DMS153 (cell line): Measurements from ENCODE around the gene GMDS.

ENCODE experiments used
- DNase-seq: peaks from one replicate; lab custom pipeline; 2025; lab: John Stamatoyannopoulos, UW

The GMDS gene

GRCh38 chr6:2205396-2205795, 40.0 kb downstream of the GMDS start:
- no peak for DNase-seq

DNA sequence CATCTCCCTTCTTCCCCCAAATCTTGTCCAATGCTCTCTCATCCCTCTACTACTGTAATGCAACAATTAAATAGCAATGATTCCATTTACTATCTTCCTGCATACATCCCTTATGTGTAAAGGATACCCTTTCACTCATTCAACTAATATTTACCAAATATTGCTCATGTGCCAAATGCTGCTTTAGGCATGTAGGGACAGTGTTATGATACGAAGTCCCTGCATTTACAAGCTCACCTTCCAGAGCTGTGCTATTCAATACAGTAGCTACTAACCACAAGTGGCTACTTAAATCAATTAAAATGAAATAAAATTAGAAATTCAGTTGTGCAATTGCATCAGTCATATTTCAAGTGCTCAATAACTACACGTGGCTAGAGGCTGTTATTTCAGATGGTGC, 41.1 kb downstream of the GMDS start:
- no peak for DNase-seq

DNA sequence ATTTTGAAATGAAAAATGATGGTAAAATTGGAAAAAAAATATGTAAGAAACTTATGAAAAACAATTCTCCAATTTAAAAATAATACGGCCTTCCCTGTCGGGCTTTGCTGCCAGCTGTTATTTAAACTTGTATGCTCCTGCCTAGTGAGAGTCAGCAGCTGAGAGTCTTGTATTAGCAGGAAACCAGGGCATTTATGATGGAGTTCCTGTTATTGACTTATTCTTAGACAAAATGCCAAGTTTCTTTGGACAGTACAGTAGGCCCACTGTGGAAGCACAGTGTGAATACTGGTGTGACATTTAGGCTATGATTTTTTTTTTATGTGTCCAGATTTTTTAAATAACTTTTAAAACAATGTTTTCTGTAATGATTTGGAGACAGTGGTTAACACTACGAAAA, 42.1 kb downstream of the GMDS start:
- DNase-seq: no peak

- DNase-seq: no peak
Observed at GRCh38 chr6:2197984-2198383, 47.4 kb downstream of the GMDS start.

DNA sequence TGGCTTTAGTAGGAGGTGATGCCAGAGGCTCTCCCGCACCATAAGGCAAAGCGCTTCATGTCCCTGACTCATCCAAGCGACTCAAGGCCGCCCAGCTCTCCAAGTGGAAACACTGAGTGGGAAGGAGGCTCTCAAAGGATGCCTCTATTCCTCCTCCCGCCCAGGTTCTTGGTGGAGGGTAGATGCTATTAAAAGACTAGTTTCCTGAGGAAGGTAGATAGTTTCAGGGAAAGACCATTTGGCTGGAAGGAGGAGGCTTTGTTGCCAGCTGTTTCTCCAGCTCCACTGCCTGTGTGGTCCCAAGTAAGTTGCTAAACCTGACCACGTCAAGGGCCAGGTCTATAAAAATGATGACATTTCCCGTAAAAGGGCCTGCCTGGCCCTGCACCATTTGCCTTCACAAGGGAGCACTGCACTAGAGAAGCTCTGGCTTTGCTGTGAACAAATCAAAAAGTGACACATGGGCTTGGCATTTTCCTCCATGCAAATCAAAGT, 48.2 kb downstream of the GMDS start:
- DNase-seq: no peak

- DNase-seq: no peak
Observed at GRCh38 chr6:2196079-2196679, 49.2 kb downstream of the GMDS start.

- DNase-seq: no peak
Observed at GRCh38 chr6:2194643-2195042, 50.8 kb downstream of the GMDS start.

DNA sequence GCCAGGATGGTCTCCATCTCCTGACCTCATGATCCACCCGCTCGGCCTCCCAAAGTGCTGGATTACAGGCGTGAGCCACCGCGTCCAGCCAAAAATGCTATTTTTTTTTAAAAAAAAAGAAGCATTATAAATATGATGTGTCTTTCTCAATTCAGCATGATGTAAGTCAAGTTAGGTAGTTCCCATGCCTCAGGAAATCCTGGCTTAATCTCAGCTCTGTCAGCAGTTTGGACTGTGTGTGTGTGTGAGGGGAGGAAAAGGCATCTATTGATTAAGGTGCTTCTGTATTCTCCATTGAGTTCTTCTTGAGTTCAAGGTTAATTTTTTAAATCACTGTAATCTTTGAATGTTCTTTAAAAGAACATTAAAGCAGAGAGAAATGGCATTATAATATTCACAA, 51.5 kb downstream of the GMDS start:
- no peak for DNase-seq

- no peak for DNase-seq
Observed at GRCh38 chr6:2192976-2193375, 52.4 kb downstream of the GMDS start.

DNA sequence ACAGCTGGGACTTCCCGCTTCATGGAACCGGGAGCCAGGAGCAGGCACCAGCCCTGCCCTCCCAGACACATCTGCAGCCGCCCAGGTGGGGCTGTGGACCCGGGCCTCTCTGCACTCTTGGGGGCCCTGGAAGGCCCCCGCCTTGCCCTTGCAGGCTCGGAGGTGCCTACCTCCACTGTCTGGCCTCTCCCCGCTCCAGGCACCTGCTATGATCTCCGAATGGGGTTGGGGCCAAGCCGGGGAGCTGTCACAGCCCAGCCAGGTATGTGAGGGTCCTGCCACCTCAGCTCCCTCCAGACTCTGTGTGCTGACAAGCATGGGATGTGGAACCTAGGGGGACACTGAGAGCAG, 54.0 kb downstream of the GMDS start:
- DNase-seq: no peak

DNA sequence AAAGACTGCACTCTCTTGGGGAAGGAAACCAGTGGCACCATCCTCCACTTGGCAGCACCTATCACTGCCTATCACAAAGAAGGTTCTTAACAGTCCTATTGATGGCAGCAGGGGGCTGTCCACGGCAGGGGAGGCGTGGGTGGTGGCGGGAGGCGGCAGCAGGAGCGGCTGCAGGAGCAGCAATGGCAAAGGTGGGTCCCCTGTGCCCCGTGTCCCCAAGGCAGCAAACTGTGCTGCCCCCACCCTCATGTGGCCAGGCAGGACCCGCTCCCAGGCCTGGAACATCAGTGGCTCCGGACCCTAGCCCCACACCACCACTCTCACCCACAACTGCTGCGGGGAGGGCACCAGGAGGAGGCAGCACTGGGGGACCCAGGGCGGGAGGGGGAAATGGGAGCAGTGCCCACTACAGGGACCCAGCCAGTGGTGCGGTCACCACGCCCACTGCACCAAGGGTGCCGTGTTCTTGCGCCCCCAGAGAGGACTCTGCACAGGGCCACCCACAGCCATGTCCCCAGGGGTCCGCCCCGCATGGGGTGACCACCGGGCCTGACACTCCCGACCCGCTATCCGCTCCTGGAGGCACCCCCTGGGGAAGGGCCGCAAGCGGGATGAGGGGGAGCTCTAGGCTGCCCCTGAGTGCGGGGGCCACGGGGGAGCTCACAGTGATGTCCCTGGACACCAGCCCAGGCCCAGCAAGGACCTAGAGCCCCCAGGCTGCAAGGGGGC, 54.6 kb downstream of the GMDS start:
- DNase-seq: no peak

DNA sequence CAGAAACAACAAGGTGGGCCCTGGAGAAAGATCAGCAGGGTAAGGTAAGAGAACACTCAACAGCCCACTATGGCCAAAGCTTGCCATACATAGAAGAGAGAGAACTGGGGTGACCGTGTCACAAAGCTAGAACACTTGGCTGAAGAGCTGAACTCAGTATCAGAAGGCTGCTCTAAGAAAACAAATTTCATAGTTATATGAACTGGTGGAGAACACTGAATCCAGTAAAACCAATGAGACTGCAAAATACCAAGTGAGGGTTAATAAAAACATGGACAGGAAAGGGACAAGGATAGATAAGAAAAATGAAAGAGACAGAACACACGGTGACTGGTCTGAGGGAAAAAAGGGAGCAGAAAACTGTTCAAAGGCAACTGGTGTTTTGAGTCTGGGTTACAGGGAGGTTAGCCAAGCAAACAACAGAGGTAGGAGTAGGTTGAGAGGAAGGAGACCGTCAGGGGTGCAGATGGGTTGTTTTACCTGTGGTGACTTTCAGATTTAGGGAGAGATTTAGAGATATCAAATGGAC, 56.5 kb downstream of the GMDS start:
- DNase-seq: no peak

- DNase-seq: no peak
Observed at GRCh38 chr6:2188397-2188796, 57.0 kb downstream of the GMDS start.

GRCh38 chr6:2187826-2188225, 57.6 kb downstream of the GMDS start:
- no peak for DNase-seq

DNA sequence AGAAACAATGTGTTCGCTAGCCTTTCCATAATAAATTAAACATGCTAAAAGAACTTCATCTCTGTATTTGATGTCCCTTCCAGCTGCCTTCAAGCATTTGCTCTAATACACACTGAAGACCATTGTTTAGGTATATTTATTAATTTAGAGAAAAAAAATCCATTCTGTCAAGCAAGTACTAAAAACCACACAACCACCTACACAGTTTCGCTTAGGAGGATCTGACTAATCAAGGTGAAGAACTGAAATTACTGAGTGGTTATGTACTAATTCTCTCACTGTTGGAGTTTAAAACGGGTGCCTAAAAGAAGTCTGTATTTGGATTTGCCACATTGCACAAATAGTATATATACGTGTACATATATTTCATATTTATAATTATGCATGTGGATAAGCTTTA, 58.9 kb downstream of the GMDS start:
- DNase-seq: no peak

DNA sequence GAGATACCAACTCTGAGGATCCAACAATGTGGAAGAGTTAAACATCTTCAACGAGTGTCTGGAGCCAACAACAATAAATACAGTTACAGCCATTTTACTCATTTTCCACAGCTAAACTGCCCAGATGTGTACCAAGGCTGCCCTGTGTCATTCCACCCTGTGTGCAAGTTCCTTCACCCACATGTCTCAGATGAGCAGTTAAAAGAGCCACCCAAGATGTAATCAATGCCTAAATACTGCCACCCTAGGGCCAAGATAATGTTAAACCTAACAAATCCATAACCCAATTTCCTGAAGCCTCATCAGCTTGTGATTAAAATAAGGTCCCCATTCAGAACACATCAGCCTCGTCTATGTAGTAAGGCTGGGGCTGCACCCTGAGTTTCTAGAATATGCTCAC, 59.9 kb downstream of the GMDS start:
- no peak for DNase-seq

DNA sequence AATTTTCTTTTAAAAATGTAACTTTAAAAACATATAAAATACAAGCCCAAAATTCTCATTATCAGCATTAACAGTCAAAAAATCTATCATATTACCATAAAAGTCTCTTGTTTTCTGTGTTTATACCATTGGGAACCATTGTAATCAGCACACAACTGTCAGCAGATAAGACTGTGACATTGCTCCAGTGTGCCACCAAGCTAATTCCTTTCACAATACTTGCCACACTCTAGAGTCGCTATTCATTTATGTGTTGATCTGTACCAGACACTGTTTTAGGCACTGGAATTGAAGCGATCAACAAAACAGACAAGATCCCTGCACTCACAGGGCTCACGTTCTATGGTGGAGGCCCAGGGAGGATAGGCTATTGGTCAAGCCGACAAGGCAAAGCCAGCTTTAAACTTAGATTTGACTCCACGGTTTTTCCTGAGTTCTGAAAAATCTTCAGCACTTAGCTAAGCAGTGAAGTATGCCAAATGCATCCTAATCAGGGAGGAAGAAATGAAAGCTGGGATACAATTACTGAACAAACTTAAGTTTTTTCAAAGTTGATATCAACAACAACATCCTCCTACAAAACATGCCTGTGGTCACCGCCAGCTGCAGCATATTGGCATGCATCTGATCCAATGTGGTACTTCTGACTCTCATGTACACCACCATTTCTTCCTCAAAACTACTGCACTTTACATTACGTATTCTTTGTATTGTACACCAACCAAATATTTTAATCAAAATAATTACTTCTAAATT, 60.5 kb downstream of the GMDS start:
- DNase-seq: no peak

DNA sequence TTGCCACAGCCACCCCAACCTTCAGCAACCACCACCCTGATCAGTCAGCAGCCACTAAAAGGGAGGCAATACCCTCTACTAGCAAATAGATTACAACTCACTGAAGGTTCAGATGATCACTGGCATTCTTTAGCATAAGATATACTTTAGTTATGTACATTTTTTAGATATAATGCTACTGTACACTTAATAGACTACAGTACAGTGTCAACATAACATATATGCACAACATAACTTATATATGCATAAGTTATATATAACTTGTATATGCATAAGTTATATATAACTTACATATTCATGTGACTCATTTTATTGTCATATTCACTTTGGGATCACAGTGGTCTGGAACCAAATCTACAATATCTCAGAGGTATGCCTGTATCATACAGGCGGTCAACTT, 61.7 kb downstream of the GMDS start:
- no peak for DNase-seq

DNA sequence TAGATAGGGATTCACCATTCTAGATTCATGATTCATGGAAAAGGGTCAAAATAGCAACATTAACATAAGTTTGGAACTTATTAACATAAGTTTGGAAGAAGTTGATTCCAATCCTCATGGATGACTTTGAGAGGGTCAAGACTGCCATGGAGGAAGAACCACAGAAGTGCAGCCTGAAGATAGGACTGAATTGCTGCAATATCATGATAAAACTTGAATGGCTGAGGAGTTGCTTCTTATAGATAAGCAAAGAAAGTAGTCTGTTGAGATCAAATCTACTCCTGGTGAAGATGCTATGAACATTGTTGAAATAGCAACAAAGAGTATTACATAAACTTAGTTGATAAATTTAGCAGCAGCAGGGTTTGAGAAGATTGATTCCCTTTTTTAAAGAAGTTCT, 62.2 kb downstream of the GMDS start:
- no peak for DNase-seq

DNA sequence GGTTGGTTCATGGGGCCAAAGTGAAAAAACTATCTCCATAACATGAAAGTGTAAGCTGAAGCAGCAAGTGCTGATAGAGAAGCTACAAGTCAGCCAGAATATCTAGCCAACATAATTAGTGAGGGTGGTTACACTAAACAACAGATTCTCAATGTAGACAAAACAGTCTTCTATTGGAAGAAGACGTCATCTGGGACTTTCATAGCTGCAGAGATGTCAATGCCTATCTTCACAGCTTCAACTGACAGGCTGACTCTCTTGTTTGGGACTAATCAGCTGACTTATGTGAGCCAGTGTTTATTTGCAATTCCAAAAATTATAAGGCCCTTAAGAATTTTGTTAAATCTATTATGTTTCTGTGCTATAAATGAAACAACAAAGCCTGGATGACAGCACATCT, 63.2 kb downstream of the GMDS start:
- DNase-seq: no peak

GRCh38 chr6:2181567-2181966, 63.8 kb downstream of the GMDS start:
- DNase-seq: no peak

DNA sequence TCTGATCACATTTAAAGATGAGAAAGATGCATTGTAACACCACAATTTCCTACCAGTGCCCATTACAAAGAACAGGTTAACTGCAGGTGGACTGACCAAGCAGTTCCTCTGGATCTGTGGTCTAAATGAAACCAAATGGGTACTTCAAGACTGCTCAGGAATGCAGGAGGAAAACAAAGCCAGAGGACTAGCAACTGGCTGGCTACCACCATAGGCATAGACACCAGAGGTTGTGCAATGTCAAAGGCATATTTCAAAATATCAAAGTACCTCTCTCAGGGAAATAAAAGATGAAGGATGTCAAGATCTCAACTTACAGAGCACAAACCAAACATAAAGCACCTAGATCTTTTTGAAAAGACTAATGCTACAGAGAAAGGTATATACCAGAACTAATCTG, 65.5 kb downstream of the GMDS start:
- DNase-seq: no peak

DNA sequence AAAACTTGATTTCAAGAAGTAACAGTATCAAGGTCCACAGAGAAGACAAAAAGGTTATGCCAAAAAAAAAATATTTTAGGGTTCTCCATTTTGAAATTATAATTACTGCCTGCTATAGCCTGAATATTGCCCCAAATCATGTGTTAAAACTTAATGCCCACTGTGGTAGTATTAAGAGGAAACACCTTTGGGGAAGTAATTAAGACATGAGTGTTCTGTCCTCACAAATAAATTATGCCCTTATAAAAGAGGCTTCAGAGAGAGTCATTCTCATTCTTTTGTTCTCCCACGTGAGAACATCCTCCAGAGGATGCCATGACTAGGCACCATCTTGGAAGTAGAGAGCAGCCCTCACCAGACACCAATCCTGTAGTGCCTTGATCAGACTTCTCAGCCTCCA, 66.2 kb downstream of the GMDS start:
- no peak for DNase-seq
